Spleen (tissue), 7 donors: ENCODE measurements around the gene RPS6KL1.

Experiments used
- POLR2A ChIP-seq, 3 donors: fragments of 450-650 bp; IDR thresholded peaks; one replicate each; pipeline ENCODE4 v1.5.1; 2017; ENCODE audit warnings: antibody characterized with exemption in 3 of 3, mild to moderate bottlenecking in 1 of 3
- TF ChIP-seq, protein P1 (sequence below), 11 experiments: fragments of 200-600 bp in 7 of 11; fragments of 450-650 bp in 4 of 11; sonication (generic) in 4 of 11; IDR thresholded peaks in 8 of 11; conservative IDR thresholded peaks in 3 of 11; 1 replicate in 7 of 11; 2 replicates in 4 of 11; pipeline versions ENCODE4 v1.4.0 to v1.8.0; 2016 to 2021; ENCODE audit warnings: antibody characterized with exemption in 11 of 11, inconsistent platforms in 4 of 11, mild to moderate bottlenecking in 1 of 11
- donor health status: DM: no; HTN: no; CAD: no; lungs with moderate emphysema.
- donor health status: DM: no; HTN: no; CAD: no.
- donor health status: DM: no; HTN: no; CAD: no.

DNA sequence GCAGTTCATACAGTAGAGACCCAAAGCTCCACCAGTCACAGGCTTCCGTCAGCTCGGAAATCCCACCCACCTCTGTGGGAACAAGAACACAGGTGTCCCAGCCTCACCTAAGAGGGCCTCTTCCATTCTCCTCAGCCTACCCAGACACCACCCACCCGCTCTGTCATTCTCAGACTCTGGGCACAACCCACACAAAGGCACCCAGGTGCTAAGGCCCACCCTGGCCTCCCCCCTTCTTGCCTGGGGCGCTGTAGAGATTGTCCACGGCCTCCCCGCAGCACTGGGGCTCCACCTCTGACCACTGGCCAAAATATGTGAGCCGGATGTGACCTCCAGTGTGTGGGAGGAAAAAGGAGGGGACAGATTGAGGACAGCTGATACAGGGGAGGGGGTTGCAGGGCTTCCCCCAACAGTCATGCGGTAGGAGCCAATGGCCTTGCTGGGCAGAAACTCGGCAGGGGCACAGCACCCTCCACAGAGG lies 14.2 kb downstream of the RPS6KL1 start:
- TF ChIP-seq, protein P1, sequence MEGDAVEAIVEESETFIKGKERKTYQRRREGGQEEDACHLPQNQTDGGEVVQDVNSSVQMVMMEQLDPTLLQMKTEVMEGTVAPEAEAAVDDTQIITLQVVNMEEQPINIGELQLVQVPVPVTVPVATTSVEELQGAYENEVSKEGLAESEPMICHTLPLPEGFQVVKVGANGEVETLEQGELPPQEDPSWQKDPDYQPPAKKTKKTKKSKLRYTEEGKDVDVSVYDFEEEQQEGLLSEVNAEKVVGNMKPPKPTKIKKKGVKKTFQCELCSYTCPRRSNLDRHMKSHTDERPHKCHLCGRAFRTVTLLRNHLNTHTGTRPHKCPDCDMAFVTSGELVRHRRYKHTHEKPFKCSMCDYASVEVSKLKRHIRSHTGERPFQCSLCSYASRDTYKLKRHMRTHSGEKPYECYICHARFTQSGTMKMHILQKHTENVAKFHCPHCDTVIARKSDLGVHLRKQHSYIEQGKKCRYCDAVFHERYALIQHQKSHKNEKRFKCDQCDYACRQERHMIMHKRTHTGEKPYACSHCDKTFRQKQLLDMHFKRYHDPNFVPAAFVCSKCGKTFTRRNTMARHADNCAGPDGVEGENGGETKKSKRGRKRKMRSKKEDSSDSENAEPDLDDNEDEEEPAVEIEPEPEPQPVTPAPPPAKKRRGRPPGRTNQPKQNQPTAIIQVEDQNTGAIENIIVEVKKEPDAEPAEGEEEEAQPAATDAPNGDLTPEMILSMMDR (IDR thresholded peaks at IDR 0.05 in 8 of 11, conservative IDR thresholded peaks at IDR 0.05 in 3 of 11): no peak
- no peak for TF ChIP-seq POLR2A (IDR thresholded peaks at IDR 0.05)
